Ecto neural progenitor cell (in vitro differentiated cells): ENCODE data around the gene EFCAB6.

Experiments used
- DNase-seq: peaks from one replicate; pipeline ENCODE4 v3.0.0-alpha.2; 2018; ENCODE audit warnings: low spot score

The EFCAB6 gene

DNA sequence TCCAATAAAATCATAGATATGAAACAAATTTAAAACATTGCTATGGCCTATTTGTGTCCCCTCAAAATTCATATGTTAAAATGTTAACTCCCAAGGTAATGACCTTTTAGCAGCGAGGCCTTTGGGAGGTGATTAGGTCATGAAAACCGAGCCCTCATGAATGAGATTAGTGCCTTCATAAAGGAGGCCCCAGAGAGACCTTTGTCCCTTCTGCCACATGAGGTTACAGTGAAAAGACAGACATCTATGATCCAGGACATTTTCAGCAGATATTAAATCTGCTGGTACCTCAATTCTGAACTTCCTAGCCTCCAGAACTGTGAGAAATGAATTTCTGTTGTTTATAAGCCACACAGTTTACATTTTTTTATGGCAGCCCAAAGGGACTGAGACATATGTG is 228.6 kb downstream of the EFCAB6 start:
- no peak for DNase-seq

DNA sequence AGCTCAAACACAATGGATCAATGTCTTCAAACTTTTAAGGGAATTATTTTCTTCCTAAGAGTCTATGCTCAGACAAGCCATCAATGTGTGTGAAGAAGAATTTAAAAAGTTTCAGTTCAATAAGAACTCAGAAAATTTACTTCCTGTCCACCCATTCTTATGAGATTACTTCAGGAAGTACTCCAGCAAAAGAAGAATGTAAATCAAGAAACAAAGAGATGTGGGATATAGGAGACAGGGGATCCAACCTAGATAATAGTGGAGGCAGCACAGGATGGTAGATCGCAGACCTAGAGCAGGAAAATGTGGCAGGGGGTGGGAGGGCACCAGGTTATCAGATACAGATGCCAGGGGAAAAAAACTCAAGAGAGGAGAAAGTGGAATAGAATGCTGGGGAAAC is 229.7 kb downstream of the EFCAB6 start:
- DNase-seq = no peak

DNA sequence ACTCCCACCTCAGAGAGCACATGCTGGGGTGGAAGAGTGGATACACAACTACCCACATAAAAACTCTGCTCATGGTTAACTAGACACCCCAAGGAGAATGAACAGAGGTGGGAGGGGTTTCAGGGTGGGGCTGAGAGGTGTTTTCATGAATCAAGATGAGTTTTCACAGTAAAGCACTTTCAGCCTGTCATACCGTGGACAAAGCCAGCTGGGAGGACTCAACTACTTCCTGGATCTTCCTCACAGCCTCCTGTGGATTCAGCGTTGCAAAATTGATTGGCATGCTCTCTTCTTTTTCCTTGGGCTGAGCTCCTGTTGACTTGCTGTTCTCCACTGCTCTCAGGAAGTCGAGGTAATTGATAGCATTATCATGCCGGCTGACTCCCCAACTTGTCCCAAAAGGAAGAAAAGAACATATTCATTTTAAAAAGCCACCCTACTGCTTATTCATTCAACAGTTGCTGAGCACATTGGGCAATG is 231.8 kb downstream of the EFCAB6 start:
- no peak for DNase-seq

DNA sequence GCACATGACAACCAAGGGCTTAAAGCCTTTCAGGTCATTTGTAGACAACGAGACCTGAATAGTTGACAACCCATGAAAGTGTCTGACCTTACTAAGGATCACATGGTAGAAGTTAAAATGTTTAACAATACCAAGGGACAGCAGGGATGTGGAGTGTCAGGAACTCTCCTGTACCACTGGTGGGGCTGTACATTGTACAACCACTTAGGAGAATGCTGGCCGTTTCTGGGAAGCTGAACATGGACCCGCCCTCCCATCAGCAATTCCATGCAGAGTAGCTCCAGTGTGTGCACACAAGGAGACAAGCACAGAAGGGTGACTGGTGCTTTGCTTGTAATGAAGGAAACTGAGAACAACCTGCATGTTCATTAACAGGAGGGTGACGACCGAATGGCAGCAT is 237.4 kb downstream of the EFCAB6 start:
- no peak for DNase-seq

DNA sequence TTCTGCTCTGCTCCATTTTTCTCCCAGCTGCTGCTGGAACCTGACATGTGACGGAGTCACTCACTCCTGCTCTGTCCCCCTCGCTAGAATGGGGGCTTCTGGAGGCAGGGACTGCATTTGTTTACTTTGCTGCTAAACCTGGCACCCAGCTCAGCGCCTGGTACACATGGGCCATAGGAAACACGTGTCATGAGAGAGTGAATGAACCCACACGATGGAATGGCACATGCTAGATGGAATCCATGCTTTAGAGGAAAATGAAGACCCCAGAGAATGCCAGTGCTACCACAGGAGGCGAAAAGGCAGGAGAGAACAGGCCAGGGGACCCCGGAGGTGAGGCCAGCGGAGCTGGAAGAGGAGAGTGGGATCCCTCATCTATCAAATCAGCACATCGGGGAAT is 239.4 kb downstream of the EFCAB6 start:
- DNase-seq = no peak

DNA sequence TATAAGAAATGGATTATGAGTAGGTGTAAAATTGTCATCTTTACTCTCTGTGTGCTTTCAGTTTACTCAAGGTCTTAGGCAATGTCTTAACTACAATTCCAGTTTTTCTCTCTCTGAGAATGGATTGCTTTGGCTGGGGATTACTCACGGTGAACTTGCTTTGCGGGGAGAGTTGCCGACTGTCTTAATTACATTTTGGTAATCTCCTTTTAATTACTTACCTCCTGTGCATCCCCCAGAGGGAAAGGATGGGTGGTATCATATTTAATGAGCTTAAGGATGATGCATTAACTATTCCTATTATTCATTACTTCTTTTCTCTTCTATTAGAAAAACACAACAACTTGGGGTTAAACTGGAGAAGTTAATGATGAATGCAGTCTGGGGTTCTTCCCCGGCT is 240.9 kb downstream of the EFCAB6 start:
- DNase-seq = no peak

DNA sequence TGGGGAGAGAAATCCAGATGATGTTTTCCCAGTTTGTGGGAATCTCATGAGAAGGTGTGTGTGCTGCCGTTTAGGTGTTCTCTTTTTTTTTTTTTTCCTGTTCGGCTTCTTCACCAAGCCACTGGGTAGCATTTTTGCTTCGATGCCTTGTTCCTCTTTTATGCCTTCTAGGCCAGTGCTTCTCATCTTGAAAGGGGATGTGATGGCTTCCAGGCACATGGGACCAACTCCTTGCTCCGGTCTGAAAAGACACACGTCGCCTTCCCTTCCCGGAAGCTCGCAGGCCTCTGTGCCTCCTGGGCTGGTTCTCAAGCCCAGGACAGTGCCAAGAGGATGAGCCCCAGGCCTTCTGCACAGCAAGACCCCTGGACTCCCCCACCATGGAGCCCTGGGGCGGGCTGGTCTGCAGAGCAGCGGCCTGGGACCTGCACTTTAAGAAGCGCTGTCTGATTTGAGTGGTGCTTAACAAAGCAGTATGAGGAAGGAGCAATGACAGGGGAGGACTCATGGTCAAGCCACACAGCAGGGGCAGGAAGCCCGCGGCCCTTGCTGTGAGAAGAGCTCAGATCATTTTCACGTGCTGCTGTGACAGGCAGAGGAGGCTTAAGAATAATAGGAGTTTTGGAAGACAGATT is 241.5 kb downstream of the EFCAB6 start:
- no peak for DNase-seq

DNA sequence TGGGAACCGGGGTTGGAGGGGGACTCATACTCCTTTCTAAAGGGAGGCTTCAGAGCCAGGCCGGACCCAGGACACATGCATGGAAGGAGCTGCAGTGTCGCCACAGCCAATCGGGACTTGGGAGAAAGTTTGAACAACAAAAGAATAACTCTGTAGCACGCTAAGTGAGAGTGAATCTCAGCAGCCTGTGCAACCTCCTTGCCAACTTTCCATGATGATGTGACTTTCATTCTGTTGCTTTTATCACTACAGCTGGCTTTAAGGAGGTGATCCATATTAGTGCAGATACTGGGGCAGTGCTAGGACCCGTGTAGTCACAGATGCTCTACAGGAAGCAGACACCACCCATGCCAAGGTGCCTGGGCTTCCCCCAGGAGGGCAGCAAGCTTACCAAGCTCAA is 243.0 kb downstream of the EFCAB6 start:
- no peak for DNase-seq

DNA sequence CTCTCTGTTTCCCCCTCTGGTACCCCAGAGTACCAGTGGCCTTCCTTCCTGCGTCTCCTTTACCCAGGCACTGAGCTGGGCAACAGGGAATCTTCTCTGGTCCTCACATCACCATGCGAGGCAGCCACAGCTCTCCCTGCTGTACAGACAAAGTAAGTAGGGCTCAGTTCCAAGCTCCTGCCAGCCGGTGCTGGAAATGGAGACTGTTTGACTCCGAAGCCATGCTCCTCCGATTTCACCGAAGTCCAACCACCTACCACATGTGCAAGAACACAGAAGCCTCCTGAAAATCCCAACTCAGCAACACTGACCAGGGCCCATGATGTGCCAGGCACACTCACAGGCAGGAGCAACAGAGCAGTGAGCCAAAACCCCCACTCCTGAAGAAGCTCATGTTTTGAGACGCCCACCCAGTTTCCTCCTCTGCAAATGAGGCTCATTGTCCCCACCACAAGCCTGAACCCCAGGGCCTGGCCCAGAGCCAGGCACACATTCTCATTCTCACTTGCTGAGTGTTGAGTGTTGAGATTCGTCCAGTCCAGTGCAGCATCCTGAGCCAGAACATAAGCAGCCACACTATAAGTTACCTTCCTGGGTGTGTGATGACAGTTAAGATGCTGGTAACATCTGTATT is 244.3 kb downstream of the EFCAB6 start:
- no peak for DNase-seq

DNA sequence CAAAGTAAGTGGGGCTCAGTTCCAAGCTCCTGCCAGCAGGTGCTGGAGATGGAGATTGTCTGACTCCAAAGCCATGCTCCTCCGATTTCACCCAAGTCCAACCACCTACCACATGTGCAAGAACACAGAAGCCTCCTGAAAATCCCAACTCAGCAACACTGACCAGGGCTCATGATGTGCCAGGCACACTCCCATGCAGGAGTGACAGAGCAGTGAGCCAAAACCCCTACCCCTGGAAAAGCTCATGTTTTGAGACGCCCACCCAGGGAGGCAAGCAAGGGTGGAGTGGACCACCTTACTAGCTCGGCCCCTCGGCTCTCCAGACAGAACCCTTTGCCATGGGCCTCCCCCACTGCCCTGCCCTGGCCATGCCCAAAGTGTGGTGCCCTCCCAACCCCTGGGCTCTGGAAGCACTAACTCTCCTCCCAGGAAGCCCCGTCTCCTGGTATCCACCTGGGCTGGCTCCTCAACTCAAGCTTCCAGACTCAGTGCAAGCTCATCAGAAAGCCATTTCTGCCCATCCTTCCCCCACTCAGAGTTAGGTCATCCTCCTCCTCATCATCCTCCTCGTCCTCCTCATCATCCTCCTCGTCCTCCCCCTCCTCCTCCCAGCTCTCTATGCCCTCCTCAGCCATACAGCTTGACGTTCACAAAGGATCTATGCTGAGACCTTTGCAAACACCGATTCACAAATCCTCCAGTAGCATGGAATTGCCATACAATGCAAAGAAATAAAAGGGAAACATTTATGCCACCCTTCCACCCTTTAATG is 245.4 kb downstream of the EFCAB6 start:
- no peak for DNase-seq

DNA sequence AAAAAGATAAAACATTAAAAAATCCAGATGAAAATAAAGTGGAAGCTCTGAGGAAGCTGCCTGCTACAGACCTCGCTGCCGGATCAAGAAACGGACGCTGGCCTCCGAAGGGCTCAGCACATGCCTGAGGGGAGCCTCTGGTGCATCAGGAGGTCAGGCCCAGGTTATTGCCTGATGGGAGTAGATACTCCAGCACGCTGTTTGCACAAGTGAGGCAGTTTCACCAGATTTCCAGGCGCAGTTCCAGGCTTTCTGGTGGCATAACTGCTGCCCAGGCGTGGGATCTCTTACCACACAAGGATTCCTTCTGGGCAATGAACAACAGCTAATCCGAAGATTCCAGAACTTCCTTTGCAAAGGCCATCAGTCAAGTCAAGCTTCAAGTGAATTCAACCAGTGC is 246.1 kb downstream of the EFCAB6 start:
- DNase-seq = no peak

DNA sequence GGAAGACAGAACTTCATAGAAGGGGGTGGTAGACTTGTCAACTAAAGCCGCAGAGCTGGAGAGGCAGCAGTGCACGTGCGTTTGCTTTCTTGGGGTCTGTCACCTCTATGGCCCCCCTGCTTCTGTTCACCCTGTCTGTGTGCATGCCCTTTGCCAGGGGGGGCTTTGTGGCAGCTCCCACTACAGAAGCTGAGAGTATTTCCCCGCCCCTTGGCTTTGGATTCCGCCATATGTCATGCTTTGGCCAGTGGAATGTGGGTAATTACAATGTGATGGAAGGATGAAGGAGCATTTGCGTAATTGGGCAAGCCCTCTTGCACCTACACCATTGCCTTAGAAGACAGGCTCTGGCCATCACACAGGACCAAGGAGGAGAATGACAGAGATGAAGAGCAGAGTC is 247.2 kb downstream of the EFCAB6 start:
- no peak for DNase-seq

DNA sequence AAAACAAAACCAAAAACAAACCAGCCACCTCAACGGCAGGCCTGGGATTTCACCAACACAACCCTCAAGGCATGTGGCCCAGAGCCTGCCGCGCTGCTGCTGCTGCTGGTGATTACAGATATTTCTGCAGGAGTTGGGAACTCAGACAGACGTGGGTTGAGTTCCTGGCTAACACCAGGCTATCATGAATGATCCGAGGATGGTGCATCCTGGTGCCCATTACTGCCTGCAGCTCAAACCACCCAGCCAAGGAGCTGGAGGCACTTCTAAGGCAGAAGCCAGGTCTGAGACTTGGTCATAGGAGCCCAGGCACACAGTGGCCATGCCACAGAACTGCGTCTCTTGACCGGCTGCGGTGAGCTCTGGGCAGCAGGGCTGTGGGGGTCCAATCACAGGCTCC is 248.5 kb downstream of the EFCAB6 start:
- DNase-seq = no peak

DNA sequence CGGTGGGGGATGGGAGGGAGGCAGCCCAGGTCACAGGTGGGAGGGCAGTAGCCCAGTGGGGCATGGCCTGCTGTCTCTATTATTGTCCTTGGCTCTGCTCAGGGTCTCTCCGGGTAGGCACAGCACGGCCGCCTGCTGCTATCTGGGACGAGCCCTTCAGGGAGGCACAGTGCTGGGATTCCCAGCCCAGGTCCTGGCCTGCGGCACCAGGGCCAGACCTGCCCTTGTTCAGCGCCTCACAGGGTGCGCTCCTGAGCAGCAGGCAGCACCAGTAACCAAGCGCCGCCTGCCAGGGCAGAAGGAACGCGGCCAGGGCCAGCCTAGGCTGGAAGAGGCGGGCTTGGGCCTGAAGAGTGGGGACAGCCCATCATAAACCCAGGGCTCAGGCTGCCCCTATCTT is 249.3 kb downstream of the EFCAB6 start:
- DNase-seq = no peak

DNA sequence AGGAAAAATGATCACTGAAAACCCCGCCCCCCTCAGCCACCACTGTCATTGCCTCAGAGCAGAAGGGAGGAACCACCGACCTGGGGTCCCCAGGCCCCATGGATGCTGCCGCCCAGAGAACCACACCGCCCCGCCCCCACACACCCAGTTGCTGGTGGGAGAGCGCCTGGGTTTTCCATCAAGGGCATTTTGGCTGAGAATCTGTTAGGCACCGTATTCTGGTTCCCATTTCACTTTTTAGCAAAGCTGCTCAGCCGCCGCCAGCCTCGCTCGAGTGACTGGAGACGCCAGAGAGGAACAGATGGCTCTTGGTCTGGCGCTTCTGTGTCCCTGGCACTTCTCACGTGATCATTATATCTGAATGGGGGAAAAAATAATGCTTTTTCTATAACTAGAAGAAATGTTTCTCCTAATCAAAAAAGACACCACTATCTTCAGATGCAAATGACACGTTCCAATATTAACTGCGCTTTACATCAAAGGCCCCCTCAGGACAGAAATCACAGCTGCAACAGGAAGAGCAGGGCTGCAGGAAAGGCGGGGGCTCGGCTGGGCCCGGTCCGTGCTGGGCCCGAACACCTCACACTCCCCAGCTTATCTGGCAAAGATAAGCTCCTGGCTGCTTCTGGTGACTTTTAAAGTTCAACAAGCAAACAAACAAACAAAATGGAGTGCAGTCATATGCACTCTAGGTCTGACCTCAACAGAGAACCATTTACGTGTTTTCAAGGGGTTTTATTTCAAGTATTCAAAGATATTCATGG is 250.5 kb downstream of the EFCAB6 start:
- no peak for DNase-seq

DNA sequence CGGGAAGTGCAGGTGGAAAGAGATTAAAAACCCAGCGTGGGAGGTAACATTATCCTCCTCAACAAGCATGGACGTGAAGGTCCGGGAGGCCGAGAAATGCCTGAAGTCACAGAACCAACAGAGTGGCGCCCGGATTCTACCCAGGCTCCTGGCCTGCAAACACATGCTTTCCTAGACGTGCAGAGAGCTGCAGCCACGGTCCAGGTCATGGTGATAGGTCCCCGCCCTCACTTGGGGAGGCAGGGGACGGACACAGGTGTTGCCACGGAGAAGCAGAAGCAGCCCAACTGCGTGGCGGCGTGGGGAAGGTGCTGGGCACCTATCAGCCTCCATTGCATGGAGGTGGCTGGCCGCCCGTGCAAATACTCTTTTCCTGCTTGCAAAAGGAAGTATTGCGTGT is 251.5 kb downstream of the EFCAB6 start:
- no peak for DNase-seq

DNA sequence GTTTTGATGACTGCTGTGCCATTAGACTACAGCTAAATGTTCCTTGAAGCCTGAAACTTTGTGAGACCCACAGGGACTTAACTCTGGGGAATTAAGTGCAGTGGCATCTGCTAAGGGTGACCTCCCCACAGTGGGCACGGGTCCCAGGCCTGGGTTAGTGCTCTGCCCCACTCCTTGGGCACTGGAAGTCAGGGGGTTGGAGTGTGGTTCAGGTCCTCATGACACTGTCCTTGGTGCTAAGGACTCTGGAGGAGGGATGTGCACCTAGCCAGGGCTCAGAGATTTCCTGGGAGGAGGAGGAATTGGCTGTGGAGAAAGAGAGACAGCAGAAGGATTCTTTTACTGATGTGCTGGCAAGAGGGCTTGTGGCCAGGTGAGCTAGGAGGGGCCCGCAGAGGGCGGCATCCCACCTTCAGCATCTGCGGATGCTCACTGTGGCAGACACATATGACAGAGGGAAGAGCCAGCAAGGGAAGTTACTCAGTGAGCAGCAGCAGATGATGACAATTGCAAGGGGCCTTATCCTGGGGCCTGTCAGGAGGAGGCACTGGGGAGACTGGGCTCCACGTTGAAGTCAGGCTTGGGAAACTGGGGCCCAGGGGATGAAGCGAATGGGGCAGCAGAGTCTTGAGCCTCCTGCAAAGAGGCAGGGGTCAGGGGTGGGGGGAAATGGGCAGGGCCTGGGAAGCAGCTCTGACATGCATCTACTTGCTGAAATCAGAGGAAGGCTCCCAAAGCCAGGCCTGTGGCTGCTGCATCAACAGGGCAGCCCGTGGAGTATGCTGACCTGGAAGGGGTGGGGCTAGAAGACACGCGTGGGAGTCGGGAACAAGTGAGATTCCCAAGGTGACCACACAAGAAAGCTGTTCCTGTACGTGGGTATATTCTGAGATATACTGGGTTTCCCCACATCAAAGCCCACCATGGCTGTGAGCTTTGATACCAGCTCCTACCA is 256.3 kb downstream of the EFCAB6 start:
- DNase-seq = peak; percentile 36

DNA sequence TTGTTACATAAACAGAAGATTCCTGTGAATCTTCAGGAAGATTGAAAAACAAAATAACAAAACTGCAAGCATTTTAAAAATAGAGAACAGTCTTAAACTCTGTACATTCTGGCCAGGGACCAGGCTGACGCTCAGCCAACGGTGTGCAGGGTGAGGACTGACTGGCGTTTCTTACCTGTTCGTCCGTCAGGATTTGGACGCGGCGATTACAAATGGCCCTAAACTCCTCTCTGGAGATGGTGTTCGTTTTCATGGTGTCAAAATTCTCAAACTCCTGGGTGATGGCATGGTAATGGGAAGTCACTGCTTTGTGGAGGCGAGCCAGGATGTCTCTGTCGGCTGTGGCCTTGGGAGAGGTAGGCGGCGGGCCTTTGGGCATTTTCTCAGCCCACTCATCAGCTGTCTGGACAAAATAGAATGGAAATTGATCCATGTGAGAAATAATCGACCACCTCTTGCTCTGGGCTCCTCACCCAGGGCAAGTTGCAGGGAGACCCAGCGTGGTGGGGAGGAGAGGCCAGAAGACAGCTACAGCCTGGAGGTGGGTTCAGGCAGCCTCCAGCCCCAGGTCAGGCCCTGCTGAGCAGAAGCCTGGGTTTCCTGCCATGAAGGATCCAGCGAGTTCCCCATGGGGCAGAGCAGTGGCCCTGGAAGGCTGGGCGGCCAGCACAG is 257.3 kb downstream of the EFCAB6 start:
- DNase-seq = peak; percentile 33

DNA sequence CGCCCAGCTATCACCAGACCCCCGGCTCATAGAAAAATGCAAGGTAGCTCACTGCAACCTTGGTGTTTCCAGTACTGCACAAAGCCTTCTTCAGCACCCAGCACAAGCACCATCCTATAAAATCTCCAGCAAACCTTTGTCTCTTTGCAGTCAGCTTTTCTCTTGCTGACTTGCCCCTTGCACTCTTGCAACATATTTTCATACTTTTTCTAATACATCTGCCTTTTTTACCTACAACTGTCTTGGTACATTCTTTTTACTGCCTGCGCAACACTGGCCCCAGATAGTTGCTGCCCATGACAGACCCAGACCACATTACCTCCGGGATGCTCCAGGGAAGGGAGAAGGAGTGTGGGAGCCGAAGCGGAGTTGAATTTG is 257.9 kb downstream of the EFCAB6 start:
- DNase-seq = no peak

DNA sequence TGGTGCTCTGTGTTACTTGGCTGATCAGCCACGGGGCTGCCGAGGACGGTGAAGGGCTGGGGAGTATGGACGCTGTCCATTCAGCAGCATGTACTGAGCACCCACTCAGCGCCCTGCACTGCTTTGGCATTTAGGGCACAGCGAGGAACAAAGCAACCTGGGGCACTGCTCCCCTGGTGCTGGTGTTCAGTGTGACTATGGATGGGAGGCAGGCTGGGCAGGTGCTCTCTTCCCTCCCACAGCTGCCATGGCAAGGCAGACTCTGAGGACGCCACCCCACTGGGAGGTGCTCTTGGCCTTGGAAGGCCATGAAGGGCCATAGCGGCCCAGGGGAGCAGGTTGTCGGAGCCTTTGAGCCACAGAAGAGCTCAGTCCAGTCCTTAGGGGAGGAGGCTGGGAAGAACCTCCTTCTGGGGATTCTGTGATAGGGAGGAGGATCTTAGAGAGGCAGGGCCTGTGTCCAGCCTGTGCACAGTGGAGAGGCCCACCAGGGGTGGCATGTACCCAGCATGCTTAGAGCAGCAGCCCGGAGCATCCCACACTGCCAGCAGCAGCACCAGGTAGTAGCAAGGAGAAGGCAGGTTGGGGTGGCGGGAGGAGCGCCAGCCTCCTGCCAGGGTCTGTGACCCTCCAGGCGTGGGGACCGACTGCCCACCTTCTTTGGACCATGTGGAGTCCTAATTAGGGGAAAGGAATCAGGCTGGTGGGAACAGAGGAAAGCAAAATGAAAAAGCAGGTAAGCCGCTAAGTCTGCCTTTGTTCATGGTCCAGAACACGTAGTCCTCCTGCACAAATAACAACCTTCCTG is 258.4 kb downstream of the EFCAB6 start:
- no peak for DNase-seq
